Gastroesophageal sphincter (tissue), 3 donors: ENCODE data around the gene SAP130.

Experiments
- EP300 ChIP-seq: sonication (generic); formaldehyde crosslinking; IDR thresholded peaks from one replicate; pipeline ENCODE4 v1.6.1; 2017; ENCODE audit warnings: antibody characterized with exemption, mild to moderate bottlenecking
- POLR2A ChIP-seq, 2 donors: fragments of 450-650 bp; IDR thresholded peaks; one replicate each; pipeline ENCODE4 v1.6.1; 2017; ENCODE audit warnings: antibody characterized with exemption in 2 of 2, mild to moderate bottlenecking in 2 of 2, moderate library complexity in 1 of 2
- POLR2AphosphoS5 ChIP-seq: sonication (generic); formaldehyde crosslinking; IDR thresholded peaks from one replicate; pipeline ENCODE4 v1.6.1; 2017; ENCODE audit warnings: antibody characterized with exemption
- TF ChIP-seq, protein P1 (sequence below), 4 experiments: fragments of 200-600 bp in 2 of 4; fragments of 450-650 bp in 2 of 4; sonication (generic) in 1 of 4; IDR thresholded peaks; one replicate each; pipeline ENCODE4 v1.5.1; 2017 to 2019; ENCODE audit warnings: antibody characterized with exemption in 4 of 4, mild to moderate bottlenecking in 2 of 4, moderate library complexity in 2 of 4

DNA sequence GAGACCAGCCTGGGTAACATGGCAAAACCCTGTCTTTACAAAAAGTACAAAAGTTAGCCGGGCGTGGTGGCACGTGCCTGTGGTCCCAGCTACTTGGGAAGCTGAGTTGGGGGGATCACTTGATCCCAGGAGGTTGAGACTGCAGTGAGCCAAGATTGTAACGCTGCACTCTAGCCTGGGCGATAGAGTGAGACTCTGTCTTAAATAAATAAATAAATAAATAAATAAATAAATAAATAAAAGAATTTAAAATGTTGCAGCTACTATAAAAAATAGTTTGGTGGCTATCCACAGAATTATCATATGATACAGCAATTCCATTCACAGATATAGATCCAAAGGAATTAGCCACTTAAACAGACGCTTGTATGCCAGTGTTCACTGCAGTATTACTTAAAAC lies 92.5 kb downstream of the SAP130 start:
- TF ChIP-seq POLR2A (IDR thresholded peaks at IDR 0.05) (no peak), POLR2AphosphoS5 (no peak), EP300 (no peak)
- TF ChIP-seq, protein P1, sequence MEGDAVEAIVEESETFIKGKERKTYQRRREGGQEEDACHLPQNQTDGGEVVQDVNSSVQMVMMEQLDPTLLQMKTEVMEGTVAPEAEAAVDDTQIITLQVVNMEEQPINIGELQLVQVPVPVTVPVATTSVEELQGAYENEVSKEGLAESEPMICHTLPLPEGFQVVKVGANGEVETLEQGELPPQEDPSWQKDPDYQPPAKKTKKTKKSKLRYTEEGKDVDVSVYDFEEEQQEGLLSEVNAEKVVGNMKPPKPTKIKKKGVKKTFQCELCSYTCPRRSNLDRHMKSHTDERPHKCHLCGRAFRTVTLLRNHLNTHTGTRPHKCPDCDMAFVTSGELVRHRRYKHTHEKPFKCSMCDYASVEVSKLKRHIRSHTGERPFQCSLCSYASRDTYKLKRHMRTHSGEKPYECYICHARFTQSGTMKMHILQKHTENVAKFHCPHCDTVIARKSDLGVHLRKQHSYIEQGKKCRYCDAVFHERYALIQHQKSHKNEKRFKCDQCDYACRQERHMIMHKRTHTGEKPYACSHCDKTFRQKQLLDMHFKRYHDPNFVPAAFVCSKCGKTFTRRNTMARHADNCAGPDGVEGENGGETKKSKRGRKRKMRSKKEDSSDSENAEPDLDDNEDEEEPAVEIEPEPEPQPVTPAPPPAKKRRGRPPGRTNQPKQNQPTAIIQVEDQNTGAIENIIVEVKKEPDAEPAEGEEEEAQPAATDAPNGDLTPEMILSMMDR (IDR thresholded peaks at IDR 0.05) = no peak
